Activated CD4-positive, alpha-beta T cell treated with anti-CD3 and anti-CD28 coated beads, Interleukin-2, amount 10 ng/mL, durations not matched to agents 7 days and 5 days (primary cell): ENCODE measurements around the gene SLC7A1. TPM values are rescaled to one million over a fixed set of nuclear protein-coding genes. Genes with fewer than 3 reads are reported as not detected.

Experiments
- CTCF ChIA-PET: fragments of 350-600 bp; sonication (Branson Sonifier 250); formaldehyde crosslinking; loops from one replicate; lab custom pipeline; 2021; ENCODE audit warnings: antibody characterized with exemption; lab: Charles Lee
- POLR2A ChIA-PET: fragments of 350-600 bp; sonication (Branson Sonifier 250); formaldehyde crosslinking; loops from one replicate; lab custom pipeline; 2021; ENCODE audit warnings: antibody characterized with exemption; lab: Charles Lee
- DNase-seq: peaks from one replicate; pipeline ENCODE4 v3.0.0-alpha.2; 2020
- H3K27ac Mint-ChIP-seq: one replicate; pipeline ENCODE4 v1.8.0; 2021; ENCODE audit warnings: mild to moderate bottlenecking, moderate library complexity, mixed read lengths
- H3K27me3 Mint-ChIP-seq: one replicate; pipeline ENCODE4 v1.8.0; 2021; ENCODE audit warnings: mixed read lengths
- H3K36me3 Mint-ChIP-seq: one replicate; pipeline ENCODE4 v1.8.0; 2021; ENCODE audit warnings: low read depth, mixed read lengths
- H3K4me1 Mint-ChIP-seq: one replicate; pipeline ENCODE4 v1.8.0; 2021; ENCODE audit warnings: mixed read lengths
- H3K4me3 Mint-ChIP-seq: one replicate; pipeline ENCODE4 v1.8.0; 2021; ENCODE audit warnings: mild to moderate bottlenecking, moderate library complexity, mixed read lengths
- H3K9me3 Mint-ChIP-seq: one replicate; pipeline ENCODE4 v1.8.0; 2021; ENCODE audit warnings: mixed read lengths
- total RNA-seq, 2 experiments: library from RNA; stranded (reverse); gene quantifications; one replicate each; pipeline ENCODE4 v1.2.3, GENCODE V29; 2021

Gene SLC7A1
- total RNA-seq, 2 experiments from 2014 or later = 64.5 to 77.5 TPM

- ChIA-PET CTCF (interaction anchor here (0.7 kb wide), 1 partner anchor 640 kb away, joined by 3 read pairs; no protein-coding TSS in a partner anchor), POLR2A (no interaction called here)
- H3K4me1 Mint-ChIP-seq = peaks cover 31% of the 10 kb centered on the region
- H3K9me3 Mint-ChIP-seq = no peaks in the 10 kb centered on the region
- H3K27ac Mint-ChIP-seq = no peak overlapping the region
- H3K4me3 Mint-ChIP-seq = no peak overlapping the region
- no peaks in the 10 kb centered on the region for H3K27me3 Mint-ChIP-seq
- H3K36me3 Mint-ChIP-seq = peaks cover 13% of the 10 kb centered on the region
- DNase-seq = no peak
Measured at GRCh38 chr13:29543230-29544215, 52.0 kb downstream of the SLC7A1 start.

GRCh38 chr13:29542381-29542780 is 53.1 kb downstream of the SLC7A1 start:
- Mint-ChIP-seq H3K9me3 (no peaks in the 10 kb centered on the region), H3K4me3 (no peak overlapping the region), H3K27ac (no peak overlapping the region), H3K27me3 (no peaks in the 10 kb centered on the region), H3K36me3 (peaks cover 10% of the 10 kb centered on the region), H3K4me1 (peaks cover 37% of the 10 kb centered on the region)
- POLR2A ChIA-PET = no interaction called here
- CTCF ChIA-PET = interaction anchor here (0.7 kb wide), 2 partner anchors 641 to 1312 kb away, joined by 3 to 4 read pairs; no protein-coding TSS in a partner anchor
- no peak for DNase-seq

- CTCF ChIA-PET = no interaction called here
- Mint-ChIP-seq H3K27ac (no peak overlapping the region), H3K4me1 (peaks cover 34% of the 10 kb centered on the region), H3K36me3 (peaks cover 10% of the 10 kb centered on the region), H3K4me3 (no peak overlapping the region), H3K27me3 (no peaks in the 10 kb centered on the region), H3K9me3 (no peaks in the 10 kb centered on the region)
- POLR2A ChIA-PET = no interaction called here
- no peak for DNase-seq
Measured at GRCh38 chr13:29541400-29541799, 54.1 kb downstream of the SLC7A1 start.

- Mint-ChIP-seq H3K9me3 (no peaks in the 10 kb centered on the region), H3K36me3 (peaks cover 15% of the 10 kb centered on the region), H3K27ac (peak overlapping the region; percentile 69), H3K4me1 (peaks cover 33% of the 10 kb centered on the region), H3K27me3 (no peaks in the 10 kb centered on the region), H3K4me3 (no peak overlapping the region)
- no peak for DNase-seq
- ChIA-PET CTCF (no interaction called here), POLR2A (no interaction called here)
Measured at GRCh38 chr13:29540799-29541198, 54.7 kb downstream of the SLC7A1 start.

- peaks cover 18% of the 10 kb centered on the region for H3K36me3 Mint-ChIP-seq
- no peaks in the 10 kb centered on the region for H3K9me3 Mint-ChIP-seq
- DNase-seq = no peak
- H3K4me3 Mint-ChIP-seq = no peak overlapping the region
- ChIA-PET CTCF (no interaction called here), POLR2A (no interaction called here)
- no peak overlapping the region for H3K27ac Mint-ChIP-seq
- no peaks in the 10 kb centered on the region for H3K27me3 Mint-ChIP-seq
- peaks cover 32% of the 10 kb centered on the region for H3K4me1 Mint-ChIP-seq
Measured at GRCh38 chr13:29540334-29540733, 55.2 kb downstream of the SLC7A1 start.

GRCh38 chr13:29539856-29540255 is 55.6 kb downstream of the SLC7A1 start:
- H3K4me3 Mint-ChIP-seq = no peak overlapping the region
- peaks cover 30% of the 10 kb centered on the region for H3K4me1 Mint-ChIP-seq
- H3K27ac Mint-ChIP-seq = no peak overlapping the region
- peaks cover 18% of the 10 kb centered on the region for H3K36me3 Mint-ChIP-seq
- POLR2A ChIA-PET = no interaction called here
- no peaks in the 10 kb centered on the region for H3K27me3 Mint-ChIP-seq
- no peaks in the 10 kb centered on the region for H3K9me3 Mint-ChIP-seq
- CTCF ChIA-PET = no interaction called here
- no peak for DNase-seq

GRCh38 chr13:29538652-29539040 is 56.8 kb downstream of the SLC7A1 start:
- POLR2A ChIA-PET = no interaction called here
- Mint-ChIP-seq H3K36me3 (peaks cover 23% of the 10 kb centered on the region), H3K4me1 (peaks cover 26% of the 10 kb centered on the region), H3K27me3 (no peaks in the 10 kb centered on the region), H3K4me3 (no peak overlapping the region), H3K27ac (no peak overlapping the region), H3K9me3 (no peaks in the 10 kb centered on the region)
- CTCF ChIA-PET = interaction anchor here (1.6 kb wide), 1 partner anchor 42 kb away, joined by 3 read pairs; no protein-coding TSS in a partner anchor
- DNase-seq = no peak

- Mint-ChIP-seq H3K4me1 (peaks cover 24% of the 10 kb centered on the region), H3K4me3 (no peak overlapping the region), H3K36me3 (peaks cover 25% of the 10 kb centered on the region), H3K27ac (peak overlapping the region; percentile 3), H3K27me3 (no peaks in the 10 kb centered on the region), H3K9me3 (no peaks in the 10 kb centered on the region)
- ChIA-PET POLR2A (no interaction called here), CTCF (interaction anchor here (1.6 kb wide), 1 partner anchor 41 kb away, joined by 3 read pairs; no protein-coding TSS in a partner anchor)
- no peak for DNase-seq
Measured at GRCh38 chr13:29537736-29538651, 57.5 kb downstream of the SLC7A1 start.

GRCh38 chr13:29536853-29537252 is 58.6 kb downstream of the SLC7A1 start:
- Mint-ChIP-seq H3K4me1 (peaks cover 22% of the 10 kb centered on the region), H3K27me3 (no peaks in the 10 kb centered on the region), H3K27ac (peak overlapping the region; percentile 26), H3K9me3 (no peaks in the 10 kb centered on the region), H3K36me3 (peaks cover 26% of the 10 kb centered on the region), H3K4me3 (no peak overlapping the region)
- DNase-seq = no peak
- ChIA-PET POLR2A (no interaction called here), CTCF (no interaction called here)

- Mint-ChIP-seq H3K27ac (no peak overlapping the region), H3K4me1 (peaks cover 16% of the 10 kb centered on the region), H3K36me3 (peaks cover 25% of the 10 kb centered on the region), H3K9me3 (no peaks in the 10 kb centered on the region), H3K4me3 (no peak overlapping the region), H3K27me3 (no peaks in the 10 kb centered on the region)
- ChIA-PET POLR2A (no interaction called here), CTCF (interaction anchor here (0.9 kb wide), 1 partner anchor 60 kb away, joined by 3 read pairs; the partner anchor contains the start of gene SLC7A1)
- no peak for DNase-seq
Measured at GRCh38 chr13:29535663-29536655, 59.5 kb downstream of the SLC7A1 start.

GRCh38 chr13:29534083-29534482 is 61.4 kb downstream of the SLC7A1 start:
- H3K27me3 Mint-ChIP-seq = no peaks in the 10 kb centered on the region
- no peak for DNase-seq
- no peak overlapping the region for H3K4me3 Mint-ChIP-seq
- ChIA-PET POLR2A (no interaction called here), CTCF (no interaction called here)
- peaks cover 6% of the 10 kb centered on the region for H3K4me1 Mint-ChIP-seq
- H3K36me3 Mint-ChIP-seq = peaks cover 35% of the 10 kb centered on the region
- H3K27ac Mint-ChIP-seq = no peak overlapping the region
- H3K9me3 Mint-ChIP-seq = no peaks in the 10 kb centered on the region

GRCh38 chr13:29532821-29533220 is 62.7 kb downstream of the SLC7A1 start:
- Mint-ChIP-seq H3K36me3 (peaks cover 42% of the 10 kb centered on the region), H3K9me3 (no peaks in the 10 kb centered on the region), H3K27me3 (no peaks in the 10 kb centered on the region), H3K27ac (no peak overlapping the region), H3K4me3 (no peak overlapping the region), H3K4me1 (peaks cover 1% of the 10 kb centered on the region)
- POLR2A ChIA-PET = no interaction called here
- DNase-seq = no peak
- CTCF ChIA-PET = interaction anchor here (1.2 kb wide), 1 partner anchor 47 kb away, joined by 3 read pairs; no protein-coding TSS in a partner anchor
